GM23338 (cell line): ENCODE results near the gene KCNK10. TPM values are rescaled to one million over a fixed set of nuclear protein-coding genes. Genes with fewer than 3 reads are reported as not detected.

ENCODE experiments used
- ATAC-seq: fragments of 200-7000 bp; cut with Tn5 transposase; 3 replicates; pipeline ENCODE4 v1.9.1; 2020
- DNase-seq: peaks from one replicate; pipeline ENCODE4 v3.0.0-alpha.2; 2015; ENCODE audit warnings: low spot score
- H2AFZ ChIP-seq: fragments of 200-600 bp; sonication (generic); 2 replicates; pipeline ENCODE4 v1.8.0; 2016; ENCODE audit warnings: antibody characterized with exemption, mild to moderate bottlenecking, moderate library complexity
- H3F3A ChIP-seq: fragments of 200-600 bp; sonication (generic); replicated peaks from 2 replicates; pipeline ENCODE4 v1.8.0; 2017; ENCODE audit warnings: antibody characterized with exemption, mixed run types, low read depth
- H3K27ac ChIP-seq: fragments of 200-600 bp; sonication (generic); 2 replicates; pipeline ENCODE4 v1.6.1; 2016; ENCODE audit warnings: low read depth
- H3K27me3 ChIP-seq: fragments of 200-600 bp; sonication (generic); 2 replicates; pipeline ENCODE4 v1.8.0; 2016; ENCODE audit warnings: mild to moderate bottlenecking, mixed run types, moderate library complexity; ENCODE audit not compliant: insufficient read depth
- H3K36me3 ChIP-seq: fragments of 200-600 bp; sonication (generic); 2 replicates; pipeline ENCODE4 v1.8.0; 2016; ENCODE audit warnings: mild to moderate bottlenecking; ENCODE audit not compliant: insufficient read depth
- H3K4me1 ChIP-seq: fragments of 200-600 bp; sonication (generic); 2 replicates; pipeline ENCODE4 v1.8.0; 2016; ENCODE audit warnings: mild to moderate bottlenecking, moderate library complexity; ENCODE audit not compliant: insufficient read depth
- H3K4me2 ChIP-seq: fragments of 200-600 bp; sonication (generic); 2 replicates; pipeline ENCODE4 v1.7.1; 2017; ENCODE audit warnings: mixed run types
- H3K4me3 ChIP-seq: fragments of 200-600 bp; sonication (generic); 2 replicates; pipeline ENCODE4 v1.6.1; 2016; ENCODE audit warnings: mixed run types
- H3K79me2 ChIP-seq: fragments of 200-600 bp; sonication (generic); replicated peaks from 2 replicates; pipeline ENCODE4 v1.8.0; 2017; ENCODE audit warnings: mild to moderate bottlenecking; ENCODE audit not compliant: insufficient read depth
- H3K9me2 ChIP-seq: fragments of 200-600 bp; sonication (generic); 2 replicates; pipeline ENCODE4 v1.8.0; 2017; ENCODE audit not compliant: insufficient read depth
- H4K20me1 ChIP-seq: fragments of 200-600 bp; sonication (generic); replicated peaks from 2 replicates; pipeline ENCODE4 v1.8.0; 2017; ENCODE audit warnings: mild to moderate bottlenecking; ENCODE audit not compliant: insufficient read depth
- H3K27ac Mint-ChIP-seq: 2 replicates; pipeline ENCODE4 v1.8.0; 2020; ENCODE audit warnings: inconsistent platforms, mild to moderate bottlenecking, moderate library complexity, mixed read lengths
- H3K27me3 Mint-ChIP-seq: 3 replicates; pipeline ENCODE4 v1.8.0; 2022; ENCODE audit warnings: low read depth, mild to moderate bottlenecking, moderate library complexity, mixed read lengths, inconsistent platforms; ENCODE audit not compliant: insufficient read depth, poor library complexity
- H3K36me3 Mint-ChIP-seq: 3 replicates; pipeline ENCODE4 v1.8.0; 2021; ENCODE audit warnings: low read depth, mild to moderate bottlenecking, inconsistent platforms, moderate library complexity, mixed read lengths
- H3K4me1 Mint-ChIP-seq: 3 replicates; pipeline ENCODE4 v1.8.0; 2020; ENCODE audit warnings: mild to moderate bottlenecking, inconsistent platforms, mixed read lengths
- H3K4me3 Mint-ChIP-seq: 3 replicates; pipeline ENCODE4 v1.8.0; 2021; ENCODE audit warnings: moderate library complexity, mild to moderate bottlenecking, inconsistent platforms, mixed read lengths
- H3K9me3 Mint-ChIP-seq: 3 replicates; pipeline ENCODE4 v1.8.0; 2020; ENCODE audit warnings: moderate library complexity, mild to moderate bottlenecking, inconsistent platforms, mixed read lengths
- CREB1 ChIP-seq: fragments of 250-450 bp; sonication (Bioruptor Pico); IDR thresholded peaks from 2 replicates; pipeline ENCODE4 v1.5.0; 2020; ENCODE audit warnings: low read depth, mild to moderate bottlenecking, moderate library complexity
- EZH2 ChIP-seq: fragments of 200-600 bp; sonication (generic); IDR thresholded peaks from one replicate; pipeline ENCODE4 v1.8.0; 2017; ENCODE audit warnings: antibody characterized with exemption, mild to moderate bottlenecking, low read depth; ENCODE audit not compliant: unreplicated experiment
- EZH2phosphoT487 ChIP-seq: fragments of 200-600 bp; sonication (generic); IDR thresholded peaks from one replicate; pipeline ENCODE4 v1.8.1; 2018; ENCODE audit warnings: antibody characterized with exemption; ENCODE audit not compliant: unreplicated experiment
- JUNB ChIP-seq: IDR thresholded peaks from one replicate; pipeline ENCODE4 v1.6.1; 2016; ENCODE audit warnings: antibody characterized with exemption; ENCODE audit not compliant: unreplicated experiment
- NANOG ChIP-seq: IDR thresholded peaks from 2 replicates; pipeline ENCODE4 v1.6.1; 2016; ENCODE audit warnings: antibody characterized with exemption, borderline replicate concordance
- POLR2AphosphoS5 ChIP-seq: IDR thresholded peaks from 2 replicates; pipeline ENCODE4 v1.6.1; 2016; ENCODE audit warnings: antibody characterized with exemption, low read depth
- STAT1 ChIP-seq: IDR thresholded peaks from one replicate; pipeline ENCODE4 v1.6.1; 2016; ENCODE audit warnings: antibody characterized with exemption; ENCODE audit not compliant: unreplicated experiment
- ZNF114 ChIP-seq: fragments of 250-450 bp; sonication (Bioruptor Pico); IDR thresholded peaks from 2 replicates; pipeline ENCODE4 v1.5.0; 2020; ENCODE audit warnings: mild to moderate bottlenecking, moderate library complexity
- ZNF331 ChIP-seq: fragments of 250-450 bp; sonication (Bioruptor Pico); IDR thresholded peaks from 2 replicates; pipeline ENCODE4 v1.5.0; 2020; ENCODE audit warnings: low read depth, mild to moderate bottlenecking, moderate library complexity
- polyA plus RNA-seq: library from polyadenylated mRNA; unstranded; fragments of >200 nt; fragmentation: Nextera tagmentation; extraction: Ambion mirVana; gene quantifications from 2 replicates; pipeline ENCODE4 v1.2.1, GENCODE V29; 2016
- total RNA-seq: library from RNA; depleted of rRNA; stranded (reverse); fragments of >200 nt; shearing (Covaris generic); gene quantifications from 2 replicates; pipeline ENCODE4 v1.2.3, GENCODE V29; 2014
- TF ChIP-seq, protein P1 (sequence below): IDR thresholded peaks from one replicate; pipeline ENCODE4 v1.6.1; 2018; ENCODE audit warnings: antibody characterized with exemption; ENCODE audit not compliant: unreplicated experiment
- TF ChIP-seq, protein P2 (sequence below), 2 experiments: fragments of 200-600 bp in 1 of 2; sonication (generic) in 1 of 2; conservative IDR thresholded peaks; 2 replicates each; pipeline versions ENCODE4 v1.5.1 to v1.6.1; 2016 to 2017; ENCODE audit warnings: antibody characterized with exemption in 2 of 2, low read depth in 2 of 2, mild to moderate bottlenecking in 2 of 2, moderate library complexity in 1 of 2
- TF ChIP-seq, protein P3 (sequence below): IDR thresholded peaks from 2 replicates; pipeline ENCODE4 v1.6.1; 2016; ENCODE audit warnings: antibody characterized with exemption
- TF ChIP-seq, protein P4 (sequence below): fragments of 250-450 bp; sonication (Bioruptor Pico); IDR thresholded peaks from 2 replicates; pipeline ENCODE4 v1.5.0; 2020; ENCODE audit warnings: mild to moderate bottlenecking, moderate library complexity

The KCNK10 gene
- total and polyA plus RNA-seq, 2 experiments from 2014 or later = 0.29 to 1.0 TPM

- ATAC-seq = no peak
- no peaks in the 10 kb centered on the region for H3K4me1 Mint-ChIP-seq
These were observed 97.3 kb downstream of the KCNK10 start for GRCh38 chr14:88225721-88226120.

More at GRCh38 chr14:88225721-88226120, 97.3 kb downstream of the KCNK10 start:
- H3K9me3 Mint-ChIP-seq = peaks cover 19% of the 10 kb centered on the region; the same call in 2 of the 3 replicates
- H3K79me2 ChIP-seq = no peaks in the 10 kb centered on the region
- TF ChIP-seq, protein P1, sequence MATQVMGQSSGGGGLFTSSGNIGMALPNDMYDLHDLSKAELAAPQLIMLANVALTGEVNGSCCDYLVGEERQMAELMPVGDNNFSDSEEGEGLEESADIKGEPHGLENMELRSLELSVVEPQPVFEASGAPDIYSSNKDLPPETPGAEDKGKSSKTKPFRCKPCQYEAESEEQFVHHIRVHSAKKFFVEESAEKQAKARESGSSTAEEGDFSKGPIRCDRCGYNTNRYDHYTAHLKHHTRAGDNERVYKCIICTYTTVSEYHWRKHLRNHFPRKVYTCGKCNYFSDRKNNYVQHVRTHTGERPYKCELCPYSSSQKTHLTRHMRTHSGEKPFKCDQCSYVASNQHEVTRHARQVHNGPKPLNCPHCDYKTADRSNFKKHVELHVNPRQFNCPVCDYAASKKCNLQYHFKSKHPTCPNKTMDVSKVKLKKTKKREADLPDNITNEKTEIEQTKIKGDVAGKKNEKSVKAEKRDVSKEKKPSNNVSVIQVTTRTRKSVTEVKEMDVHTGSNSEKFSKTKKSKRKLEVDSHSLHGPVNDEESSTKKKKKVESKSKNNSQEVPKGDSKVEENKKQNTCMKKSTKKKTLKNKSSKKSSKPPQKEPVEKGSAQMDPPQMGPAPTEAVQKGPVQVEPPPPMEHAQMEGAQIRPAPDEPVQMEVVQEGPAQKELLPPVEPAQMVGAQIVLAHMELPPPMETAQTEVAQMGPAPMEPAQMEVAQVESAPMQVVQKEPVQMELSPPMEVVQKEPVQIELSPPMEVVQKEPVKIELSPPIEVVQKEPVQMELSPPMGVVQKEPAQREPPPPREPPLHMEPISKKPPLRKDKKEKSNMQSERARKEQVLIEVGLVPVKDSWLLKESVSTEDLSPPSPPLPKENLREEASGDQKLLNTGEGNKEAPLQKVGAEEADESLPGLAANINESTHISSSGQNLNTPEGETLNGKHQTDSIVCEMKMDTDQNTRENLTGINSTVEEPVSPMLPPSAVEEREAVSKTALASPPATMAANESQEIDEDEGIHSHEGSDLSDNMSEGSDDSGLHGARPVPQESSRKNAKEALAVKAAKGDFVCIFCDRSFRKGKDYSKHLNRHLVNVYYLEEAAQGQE = no peak
- TF ChIP-seq CREB1 (CRISPR knock-in tag) (no peak), ZNF331 (no peak), NANOG (no peak), ZNF114 (CRISPR knock-in tag) (no peak), POLR2AphosphoS5 (no peak), EZH2 (no peak), EZH2phosphoT487 (no peak), STAT1 (no peak), JUNB (no peak)
- TF ChIP-seq, protein P2, sequence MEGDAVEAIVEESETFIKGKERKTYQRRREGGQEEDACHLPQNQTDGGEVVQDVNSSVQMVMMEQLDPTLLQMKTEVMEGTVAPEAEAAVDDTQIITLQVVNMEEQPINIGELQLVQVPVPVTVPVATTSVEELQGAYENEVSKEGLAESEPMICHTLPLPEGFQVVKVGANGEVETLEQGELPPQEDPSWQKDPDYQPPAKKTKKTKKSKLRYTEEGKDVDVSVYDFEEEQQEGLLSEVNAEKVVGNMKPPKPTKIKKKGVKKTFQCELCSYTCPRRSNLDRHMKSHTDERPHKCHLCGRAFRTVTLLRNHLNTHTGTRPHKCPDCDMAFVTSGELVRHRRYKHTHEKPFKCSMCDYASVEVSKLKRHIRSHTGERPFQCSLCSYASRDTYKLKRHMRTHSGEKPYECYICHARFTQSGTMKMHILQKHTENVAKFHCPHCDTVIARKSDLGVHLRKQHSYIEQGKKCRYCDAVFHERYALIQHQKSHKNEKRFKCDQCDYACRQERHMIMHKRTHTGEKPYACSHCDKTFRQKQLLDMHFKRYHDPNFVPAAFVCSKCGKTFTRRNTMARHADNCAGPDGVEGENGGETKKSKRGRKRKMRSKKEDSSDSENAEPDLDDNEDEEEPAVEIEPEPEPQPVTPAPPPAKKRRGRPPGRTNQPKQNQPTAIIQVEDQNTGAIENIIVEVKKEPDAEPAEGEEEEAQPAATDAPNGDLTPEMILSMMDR (conservative IDR thresholded peaks at IDR 0.05; ENCODE audit: low read depth in 2 of 2) = no peak
- TF ChIP-seq, protein P3, sequence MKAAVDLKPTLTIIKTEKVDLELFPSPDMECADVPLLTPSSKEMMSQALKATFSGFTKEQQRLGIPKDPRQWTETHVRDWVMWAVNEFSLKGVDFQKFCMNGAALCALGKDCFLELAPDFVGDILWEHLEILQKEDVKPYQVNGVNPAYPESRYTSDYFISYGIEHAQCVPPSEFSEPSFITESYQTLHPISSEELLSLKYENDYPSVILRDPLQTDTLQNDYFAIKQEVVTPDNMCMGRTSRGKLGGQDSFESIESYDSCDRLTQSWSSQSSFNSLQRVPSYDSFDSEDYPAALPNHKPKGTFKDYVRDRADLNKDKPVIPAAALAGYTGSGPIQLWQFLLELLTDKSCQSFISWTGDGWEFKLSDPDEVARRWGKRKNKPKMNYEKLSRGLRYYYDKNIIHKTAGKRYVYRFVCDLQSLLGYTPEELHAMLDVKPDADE = no peak
- TF ChIP-seq, protein P4, sequence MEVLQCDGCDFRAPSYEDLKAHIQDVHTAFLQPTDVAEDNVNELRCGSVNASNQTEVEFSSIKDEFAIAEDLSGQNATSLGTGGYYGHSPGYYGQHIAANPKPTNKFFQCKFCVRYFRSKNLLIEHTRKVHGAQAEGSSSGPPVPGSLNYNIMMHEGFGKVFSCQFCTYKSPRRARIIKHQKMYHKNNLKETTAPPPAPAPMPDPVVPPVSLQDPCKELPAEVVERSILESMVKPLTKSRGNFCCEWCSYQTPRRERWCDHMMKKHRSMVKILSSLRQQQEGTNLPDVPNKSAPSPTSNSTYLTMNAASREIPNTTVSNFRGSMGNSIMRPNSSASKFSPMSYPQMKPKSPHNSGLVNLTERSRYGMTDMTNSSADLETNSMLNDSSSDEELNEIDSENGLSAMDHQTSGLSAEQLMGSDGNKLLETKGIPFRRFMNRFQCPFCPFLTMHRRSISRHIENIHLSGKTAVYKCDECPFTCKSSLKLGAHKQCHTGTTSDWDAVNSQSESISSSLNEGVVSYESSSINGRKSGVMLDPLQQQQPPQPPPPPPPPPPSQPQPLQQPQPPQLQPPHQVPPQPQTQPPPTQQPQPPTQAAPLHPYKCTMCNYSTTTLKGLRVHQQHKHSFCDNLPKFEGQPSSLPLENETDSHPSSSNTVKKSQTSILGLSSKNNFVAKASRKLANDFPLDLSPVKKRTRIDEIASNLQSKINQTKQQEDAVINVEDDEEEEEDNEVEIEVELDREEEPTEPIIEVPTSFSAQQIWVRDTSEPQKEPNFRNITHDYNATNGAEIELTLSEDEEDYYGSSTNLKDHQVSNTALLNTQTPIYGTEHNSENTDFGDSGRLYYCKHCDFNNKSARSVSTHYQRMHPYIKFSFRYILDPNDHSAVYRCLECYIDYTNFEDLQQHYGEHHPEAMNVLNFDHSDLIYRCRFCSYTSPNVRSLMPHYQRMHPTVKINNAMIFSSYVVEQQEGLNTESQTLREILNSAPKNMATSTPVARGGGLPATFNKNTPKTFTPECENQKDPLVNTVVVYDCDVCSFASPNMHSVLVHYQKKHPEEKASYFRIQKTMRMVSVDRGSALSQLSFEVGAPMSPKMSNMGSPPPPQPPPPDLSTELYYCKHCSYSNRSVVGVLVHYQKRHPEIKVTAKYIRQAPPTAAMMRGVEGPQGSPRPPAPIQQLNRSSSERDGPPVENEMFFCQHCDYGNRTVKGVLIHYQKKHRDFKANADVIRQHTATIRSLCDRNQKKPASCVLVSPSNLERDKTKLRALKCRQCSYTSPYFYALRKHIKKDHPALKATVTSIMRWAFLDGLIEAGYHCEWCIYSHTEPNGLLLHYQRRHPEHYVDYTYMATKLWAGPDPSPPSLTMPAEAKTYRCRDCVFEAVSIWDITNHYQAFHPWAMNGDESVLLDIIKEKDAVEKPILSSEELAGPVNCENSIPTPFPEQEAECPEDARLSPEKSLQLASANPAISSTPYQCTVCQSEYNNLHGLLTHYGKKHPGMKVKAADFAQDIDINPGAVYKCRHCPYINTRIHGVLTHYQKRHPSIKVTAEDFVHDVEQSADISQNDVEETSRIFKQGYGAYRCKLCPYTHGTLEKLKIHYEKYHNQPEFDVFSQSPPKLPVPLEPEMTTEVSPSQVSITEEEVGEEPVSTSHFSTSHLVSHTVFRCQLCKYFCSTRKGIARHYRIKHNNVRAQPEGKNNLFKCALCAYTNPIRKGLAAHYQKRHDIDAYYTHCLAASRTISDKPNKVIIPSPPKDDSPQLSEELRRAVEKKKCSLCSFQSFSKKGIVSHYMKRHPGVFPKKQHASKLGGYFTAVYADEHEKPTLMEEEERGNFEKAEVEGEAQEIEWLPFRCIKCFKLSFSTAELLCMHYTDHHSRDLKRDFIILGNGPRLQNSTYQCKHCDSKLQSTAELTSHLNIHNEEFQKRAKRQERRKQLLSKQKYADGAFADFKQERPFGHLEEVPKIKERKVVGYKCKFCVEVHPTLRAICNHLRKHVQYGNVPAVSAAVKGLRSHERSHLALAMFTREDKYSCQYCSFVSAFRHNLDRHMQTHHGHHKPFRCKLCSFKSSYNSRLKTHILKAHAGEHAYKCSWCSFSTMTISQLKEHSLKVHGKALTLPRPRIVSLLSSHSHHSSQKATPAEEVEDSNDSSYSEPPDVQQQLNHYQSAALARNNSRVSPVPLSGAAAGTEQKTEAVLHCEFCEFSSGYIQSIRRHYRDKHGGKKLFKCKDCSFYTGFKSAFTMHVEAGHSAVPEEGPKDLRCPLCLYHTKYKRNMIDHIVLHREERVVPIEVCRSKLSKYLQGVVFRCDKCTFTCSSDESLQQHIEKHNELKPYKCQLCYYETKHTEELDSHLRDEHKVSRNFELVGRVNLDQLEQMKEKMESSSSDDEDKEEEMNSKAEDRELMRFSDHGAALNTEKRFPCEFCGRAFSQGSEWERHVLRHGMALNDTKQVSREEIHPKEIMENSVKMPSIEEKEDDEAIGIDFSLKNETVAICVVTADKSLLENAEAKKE (CRISPR knock-in tag) = no peak
- H2AFZ ChIP-seq = no peak overlapping the region
- no peak overlapping the region for H3K27ac Mint-ChIP-seq
- no peak overlapping the region for H3K4me3 Mint-ChIP-seq
- H3K27me3 Mint-ChIP-seq = no peaks in the 10 kb centered on the region
- H3K36me3 ChIP-seq = no peaks in the 10 kb centered on the region
- no peaks in the 10 kb centered on the region for H3K4me1 ChIP-seq
- H3K27ac ChIP-seq = no peak overlapping the region
- no peak overlapping the region for H3K4me3 ChIP-seq
- H3K9me2 ChIP-seq = peaks cover 4% of the 10 kb centered on the region; the same call in 1 of the 2 replicates
- H3K36me3 Mint-ChIP-seq = peaks cover 13% of the 10 kb centered on the region; the same call in 1 of the 3 replicates
- no peaks in the 10 kb centered on the region for H3F3A ChIP-seq
- H3K4me2 ChIP-seq = no peak overlapping the region
- no peaks in the 10 kb centered on the region for H3K27me3 ChIP-seq
- no peaks in the 10 kb centered on the region for H4K20me1 ChIP-seq
- DNase-seq = peak; percentile 14
